T47D (cell line): ENCODE measurements around the gene BHMT2.
A peak's percentile ranks its signal among the peaks of the same experiment; 100 is the strongest.

Experiments
- DNase-seq, 2 experiments: peaks; one replicate each; pipeline versions ENCODE4 v3.0.0 to v3.0.0-alpha.2; 2011 to 2012; ENCODE audit warnings: low read depth in 1 of 2, low spot score in 1 of 2
- JUND ChIP-seq: IDR thresholded peaks from 2 replicates; pipeline ENCODE4 v1.6.1; 2012; ENCODE audit warnings: low read depth
- in situ Hi-C: cut with HindIII; loops from 2 replicates; pipeline ENCODE4 v1.10.0; 2016; ENCODE audit warnings: low sequenced_read_pairs, low pct_unique_long_range_greater_than_20kb

BHMT2 gene

DNA sequence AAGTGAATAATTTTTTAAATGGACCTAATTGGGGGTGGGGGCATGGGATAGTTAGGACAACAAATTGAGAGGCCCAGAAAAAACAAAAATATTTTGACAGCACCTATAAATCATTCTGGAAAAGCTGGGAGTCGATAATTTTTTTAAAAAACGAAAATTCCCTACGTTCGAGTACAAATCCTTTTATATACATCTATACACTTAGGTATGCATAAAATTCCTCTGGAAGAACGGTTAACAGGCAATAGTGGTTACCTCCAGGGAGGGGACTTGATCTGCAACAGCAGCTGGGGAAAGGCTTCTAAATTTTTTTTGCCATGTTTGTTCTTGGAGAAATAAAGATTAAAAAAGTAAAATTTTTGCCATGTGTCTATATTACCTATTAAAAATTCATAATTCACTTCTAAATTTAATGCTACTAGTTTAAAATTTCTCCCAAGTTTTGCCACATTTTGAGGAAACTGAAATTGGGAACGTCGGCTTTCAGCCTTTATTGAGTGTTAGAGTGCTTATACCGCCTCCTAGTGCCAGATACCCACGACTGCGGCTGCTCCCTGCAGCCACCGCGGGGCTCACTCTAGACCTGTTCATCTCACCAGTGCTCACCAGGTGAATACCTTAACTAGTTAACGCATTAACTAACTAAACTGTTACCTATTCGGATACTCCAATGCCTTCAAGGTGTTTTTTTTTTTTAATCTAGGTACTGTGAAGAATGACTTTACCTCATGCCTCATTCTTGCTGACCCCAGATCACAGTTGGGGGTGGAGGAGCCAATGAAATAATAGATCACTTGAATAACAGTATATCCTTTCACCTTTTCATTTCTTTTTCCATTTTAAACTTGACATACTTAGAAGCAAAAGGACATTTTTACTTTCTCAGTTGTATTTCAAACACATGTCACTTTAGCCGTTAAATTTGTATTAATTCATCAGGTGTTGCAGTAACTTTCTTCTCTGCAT lies 40.2 kb downstream of the BHMT2 start:
- in situ Hi-C loops: no loop called here
- peak in 1 of 2 experiments; percentile 26 for DNase-seq
- TF ChIP-seq JUND: no peak

GRCh38 chr5:79111387-79111959 lies 41.9 kb downstream of the BHMT2 start, which contains the start of gene BHMT:
BHMT (plus strand) TSS chr5:79111809; CDS start chr5:79111886, 77 bp downstream.
- TF ChIP-seq JUND: no peak
- in situ Hi-C loops: no loop called here
- no peak for DNase-seq

DNA sequence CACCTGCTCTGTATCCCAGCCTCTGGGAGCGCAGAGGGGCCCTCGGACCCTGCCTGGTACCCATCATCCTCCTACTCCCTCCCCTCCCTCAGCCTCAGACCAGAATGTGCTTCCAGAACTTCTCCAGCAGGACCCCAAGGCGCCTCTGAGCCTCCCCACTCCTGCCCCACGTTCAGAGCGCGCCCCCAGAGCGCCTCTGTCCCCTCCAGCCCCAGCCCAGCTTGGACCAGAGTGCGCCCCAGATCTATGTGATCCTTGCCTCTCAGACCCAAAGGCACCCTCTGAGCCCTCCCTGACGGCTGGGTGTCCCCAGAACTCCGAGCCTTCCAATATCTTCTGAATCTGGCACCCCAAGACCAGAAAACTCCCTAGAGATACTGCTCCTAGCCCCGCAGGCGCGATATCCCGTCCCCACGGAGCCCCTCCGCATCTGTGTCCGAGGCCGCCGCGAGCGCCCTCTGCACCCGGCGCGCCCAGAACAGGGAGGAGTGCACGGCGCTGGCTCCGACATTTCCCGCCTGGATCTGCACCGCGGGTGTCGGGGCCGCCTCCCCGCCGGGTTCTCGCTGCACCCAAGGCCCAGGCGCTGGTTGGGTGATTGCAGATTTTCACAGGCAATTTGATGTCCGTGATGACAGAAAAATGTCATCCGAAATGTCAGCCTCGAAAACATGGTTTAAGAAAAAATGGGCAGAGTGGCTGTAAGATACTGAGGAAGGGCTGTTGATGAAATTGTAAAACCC lies 42.6 kb downstream of the BHMT2 start:
- in situ Hi-C loops: no loop called here
- no peak for TF ChIP-seq JUND

DNA sequence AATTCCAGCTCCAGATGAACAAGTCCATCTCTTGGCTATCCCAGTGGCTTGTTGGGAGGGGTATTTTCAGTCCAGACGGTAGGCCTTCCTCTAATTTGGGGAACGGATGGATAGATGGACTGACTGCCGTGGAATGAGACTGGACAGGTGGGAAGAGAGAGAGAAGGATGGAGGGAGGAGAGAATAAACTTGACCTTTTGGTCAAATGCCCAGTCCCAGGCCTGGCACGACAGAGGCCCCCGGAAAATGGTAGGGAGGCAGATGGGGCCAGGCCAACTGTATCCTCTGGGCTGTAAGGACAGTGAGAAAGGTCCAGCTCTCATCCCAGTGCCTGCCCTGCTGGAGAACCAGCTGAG lies 43.1 kb downstream of the BHMT2 start:
- no peak for TF ChIP-seq JUND
- in situ Hi-C loops: no loop called here
- DNase-seq: no peak

More for the DNA sequence above, 42.6 kb downstream of the BHMT2 start:
- no peak for DNase-seq

DNA sequence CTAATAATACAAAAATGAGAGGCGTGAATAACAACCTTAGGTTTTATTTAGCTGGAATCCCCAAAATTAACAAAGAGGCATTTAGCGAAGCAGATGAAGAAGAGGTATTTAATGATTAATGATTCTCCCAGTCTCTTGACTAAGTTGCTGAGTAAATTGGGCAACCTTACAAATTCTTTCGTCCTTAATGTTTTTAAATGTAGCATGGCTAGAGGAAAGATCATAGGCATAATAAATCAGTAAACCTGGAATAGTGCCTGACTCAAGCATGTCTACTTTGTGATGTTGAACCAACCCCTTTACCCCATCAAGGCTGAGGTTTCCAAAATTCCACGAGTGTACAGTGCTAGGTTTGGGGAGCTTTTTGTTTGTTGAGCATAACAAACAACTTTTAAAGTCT lies 49.9 kb downstream of the BHMT2 start:
- no peak for DNase-seq
- no peak for TF ChIP-seq JUND
- in situ Hi-C loops: no loop called here

DNA sequence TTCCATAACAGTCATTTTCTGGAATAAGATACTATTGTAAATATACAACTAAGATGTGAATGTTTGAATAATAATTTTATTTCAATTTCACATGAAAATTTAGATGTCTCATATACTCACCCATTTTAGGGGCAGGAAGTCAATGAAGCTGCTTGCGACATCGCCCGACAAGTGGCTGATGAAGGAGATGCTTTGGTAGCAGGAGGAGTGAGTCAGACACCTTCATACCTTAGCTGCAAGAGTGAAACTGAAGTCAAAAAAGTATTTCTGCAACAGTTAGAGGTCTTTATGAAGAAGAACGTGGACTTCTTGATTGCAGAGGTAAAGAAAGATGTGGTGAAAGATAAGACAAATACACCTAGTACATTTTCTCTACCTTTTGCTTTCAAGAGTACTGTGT lies 50.7 kb downstream of the BHMT2 start:
- DNase-seq: no peak
- no peak for TF ChIP-seq JUND
- in situ Hi-C loops: no loop called here

GRCh38 chr5:79122973-79123372 lies 53.4 kb downstream of the BHMT2 start:
- in situ Hi-C loops: no loop called here
- DNase-seq: no peak
- TF ChIP-seq JUND: no peak

GRCh38 chr5:79124607-79125006 lies 55.0 kb downstream of the BHMT2 start:
- TF ChIP-seq JUND: no peak
- no peak for DNase-seq
- in situ Hi-C loops: no loop called here

GRCh38 chr5:79130781-79131180 lies 61.2 kb downstream of the BHMT2 start:
- DNase-seq: no peak
- TF ChIP-seq JUND: no peak
- in situ Hi-C loops: no loop called here

- no peak for TF ChIP-seq JUND
- peak in 1 of 2 experiments; percentile 37 for DNase-seq
- in situ Hi-C loops: no loop called here
Observed at GRCh38 chr5:79133121-79133656, 63.6 kb downstream of the BHMT2 start.

DNA sequence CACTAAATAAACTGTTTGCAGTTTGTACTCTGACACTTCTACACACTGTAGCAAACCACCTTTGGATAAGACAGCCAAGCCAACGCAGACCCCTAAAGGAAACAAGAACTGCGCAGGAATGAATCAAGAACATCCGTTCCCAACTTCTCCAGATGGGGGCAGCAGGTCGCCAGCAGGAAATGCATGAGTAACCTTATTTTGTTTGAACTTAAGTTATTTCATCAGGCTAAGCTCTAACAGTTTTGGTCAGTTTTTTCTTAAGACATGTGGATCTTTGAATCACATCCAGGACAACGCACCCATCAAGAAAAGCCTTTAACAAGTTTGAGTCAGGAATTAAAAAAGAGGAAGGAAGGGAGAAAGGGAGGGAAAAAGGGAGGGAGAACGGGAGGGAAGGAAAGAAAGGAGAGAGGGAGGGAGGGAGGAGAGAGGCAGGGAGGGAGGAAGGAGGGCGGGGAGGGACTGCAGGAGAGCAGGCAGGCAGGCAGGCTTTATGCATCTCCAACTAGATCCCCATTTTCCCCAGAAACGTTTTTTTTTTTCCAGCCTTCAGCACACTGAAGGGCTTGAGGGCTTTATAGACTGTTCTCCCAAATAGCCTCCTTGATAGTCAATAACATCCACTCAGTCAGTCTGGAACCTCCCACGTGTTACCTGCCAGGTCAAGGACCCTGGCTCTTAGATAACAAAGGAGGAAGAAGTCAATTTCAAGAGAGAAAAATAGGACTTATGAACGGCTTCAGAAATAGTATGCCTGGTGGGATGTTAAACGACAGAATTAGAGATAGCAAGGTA lies 64.3 kb downstream of the BHMT2 start:
- in situ Hi-C loops: no loop called here
- no peak for TF ChIP-seq JUND
- DNase-seq: peak; percentile 19 to 74
